Stimulated activated CD4-positive, alpha-beta T cell treated with anti-CD3 and anti-CD28 coated beads, Interleukin-1b, Interleukin-23, amount 100 ng/mL, for 4 hours (primary cell): Measurements from ENCODE around the gene RSPH3.
"Not testable (repeated sequence)": the region's sequence is repeated elsewhere in the genome, so short reads cannot be mapped to it uniquely, and the experiment has no call there.

Experiments
- DNase-seq, 2 donors: peaks; one replicate each; pipeline ENCODE4 v3.0.0-alpha.2; 2020; ENCODE audit warnings: low read depth in 2 of 2

RSPH3 gene

GRCh38 chr6:158999666-159000403, at the start of gene RSPH3:
TSS of gene RSPH3 (minus strand) at chr6:159000202. CDS start at chr6:158999550, 652 bp downstream.
- DNase-seq, result peak; percentile 82 to 88

GRCh38 chr6:159047891-159048685, 48.1 kb upstream of the RSPH3 start:
- DNase-seq, result no peak

- no peak for DNase-seq
Measured at GRCh38 chr6:159045801-159046200, 45.8 kb upstream of the RSPH3 start.

GRCh38 chr6:159044899-159045727, 45.1 kb upstream of the RSPH3 start, which contains the start of gene TAGAP:
TSS of gene TAGAP (minus strand) at chr6:159044991. CDS start at chr6:159044146, 845 bp downstream.
- DNase-seq, result peak; percentile 60 to 74

- no peak for DNase-seq
Measured at GRCh38 chr6:159043947-159044346, 43.9 kb upstream of the RSPH3 start.

GRCh38 chr6:159043251-159043650, 43.2 kb upstream of the RSPH3 start:
- no peak for DNase-seq

GRCh38 chr6:159042826-159043181, 42.8 kb upstream of the RSPH3 start:
- DNase-seq, result no peak

- DNase-seq, result peak in 1 of 2 donors; percentile 66
Measured at GRCh38 chr6:159042003-159042825, 42.2 kb upstream of the RSPH3 start.

GRCh38 chr6:159041181-159041580, 41.2 kb upstream of the RSPH3 start:
- DNase-seq, result no peak

GRCh38 chr6:159039885-159040258, 39.9 kb upstream of the RSPH3 start:
- no peak for DNase-seq

GRCh38 chr6:159038914-159039884, 39.2 kb upstream of the RSPH3 start:
- DNase-seq, result no peak

GRCh38 chr6:159038318-159038717, 38.3 kb upstream of the RSPH3 start:
- DNase-seq, result not testable (repeated sequence)

- DNase-seq, result no peak
Measured at GRCh38 chr6:159037756-159038290, 37.8 kb upstream of the RSPH3 start.

- no peak for DNase-seq
Measured at GRCh38 chr6:159036673-159037072, 36.7 kb upstream of the RSPH3 start.

GRCh38 chr6:159035891-159036290, 35.9 kb upstream of the RSPH3 start:
- DNase-seq, result no peak

GRCh38 chr6:159033160-159034049, 33.4 kb upstream of the RSPH3 start:
- DNase-seq, result no peak

GRCh38 chr6:159031846-159032245, 31.8 kb upstream of the RSPH3 start:
- DNase-seq, result no peak

GRCh38 chr6:159030168-159030567, 30.2 kb upstream of the RSPH3 start:
- DNase-seq, result no peak

- not testable (repeated sequence) for DNase-seq
Measured at GRCh38 chr6:159025224-159025623, 25.2 kb upstream of the RSPH3 start.
